ENCODE results near the gene IRAK2.
"Not testable (repeated sequence)": the region's sequence is repeated elsewhere in the genome, so short reads cannot be mapped to it uniquely, and the experiment has no call there.

Gene IRAK2

GRCh38 chr3:10175334-10175733, 10.6 kb downstream of the IRAK2 start:
- not testable (repeated sequence) for H3K36me3 Mint-ChIP-seq; H3K27me3 Mint-ChIP-seq; H3K4me1 Mint-ChIP-seq (ENCODE audit: low read depth); H3K27ac Mint-ChIP-seq; H3K9me3 Mint-ChIP-seq (ENCODE audit: low read depth); H3K4me3 Mint-ChIP-seq

- H3K27me3 Mint-ChIP-seq; H3K36me3 Mint-ChIP-seq; H3K27ac Mint-ChIP-seq; H3K4me1 Mint-ChIP-seq (ENCODE audit: low read depth); H3K9me3 Mint-ChIP-seq (ENCODE audit: low read depth); H3K4me3 Mint-ChIP-seq: not testable (repeated sequence)
These were observed 11.4 kb downstream of the IRAK2 start for GRCh38 chr3:10176150-10176549.

GRCh38 chr3:10177737-10178136, 13.0 kb downstream of the IRAK2 start:
- Mint-ChIP-seq H3K27ac (no peak overlapping the region), H3K4me1 (ENCODE audit: low read depth) (peaks cover 3% of the 10 kb centered on the region), H3K36me3 (peaks cover 8% of the 10 kb centered on the region), H3K4me3 (no peak overlapping the region), H3K9me3 (ENCODE audit: low read depth) (no peaks in the 10 kb centered on the region), H3K27me3 (no peaks in the 10 kb centered on the region)

DNA sequence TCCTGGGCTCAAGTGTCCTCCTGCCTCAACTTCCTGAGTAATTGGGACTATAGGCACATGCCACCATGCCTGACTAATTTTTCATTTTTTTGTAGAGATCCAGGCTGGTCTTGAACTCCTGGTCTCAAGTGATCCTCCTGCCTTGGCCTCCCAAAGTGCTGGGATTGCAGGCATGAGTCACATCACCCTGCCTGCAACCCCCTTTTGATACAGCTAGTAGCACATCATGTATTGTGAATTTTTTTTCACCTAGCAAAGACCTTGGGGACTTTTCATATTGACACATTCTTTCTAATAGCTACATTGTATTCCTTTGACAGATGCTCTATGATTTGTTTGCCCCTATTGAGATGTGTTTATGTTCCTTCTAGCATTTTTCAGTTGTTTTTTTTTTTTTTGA, 14.2 kb downstream of the IRAK2 start:
- H3K27me3 Mint-ChIP-seq, result no peaks in the 10 kb centered on the region
- H3K9me3 Mint-ChIP-seq (ENCODE audit: low read depth), result no peaks in the 10 kb centered on the region
- peak overlapping the region; percentile 41 for H3K27ac Mint-ChIP-seq
- H3K4me3 Mint-ChIP-seq, result no peak overlapping the region
- H3K4me1 Mint-ChIP-seq (ENCODE audit: low read depth), result peaks cover 4% of the 10 kb centered on the region
- H3K36me3 Mint-ChIP-seq, result peaks cover 8% of the 10 kb centered on the region

GRCh38 chr3:10180289-10180688, 15.6 kb downstream of the IRAK2 start:
- H3K27me3 Mint-ChIP-seq, result no peaks in the 10 kb centered on the region
- H3K4me3 Mint-ChIP-seq, result no peak overlapping the region
- H3K4me1 Mint-ChIP-seq (ENCODE audit: low read depth), result peaks cover 9% of the 10 kb centered on the region
- peaks cover 8% of the 10 kb centered on the region for H3K36me3 Mint-ChIP-seq
- no peaks in the 10 kb centered on the region for H3K9me3 Mint-ChIP-seq (ENCODE audit: low read depth)
- H3K27ac Mint-ChIP-seq, result no peak overlapping the region

DNA sequence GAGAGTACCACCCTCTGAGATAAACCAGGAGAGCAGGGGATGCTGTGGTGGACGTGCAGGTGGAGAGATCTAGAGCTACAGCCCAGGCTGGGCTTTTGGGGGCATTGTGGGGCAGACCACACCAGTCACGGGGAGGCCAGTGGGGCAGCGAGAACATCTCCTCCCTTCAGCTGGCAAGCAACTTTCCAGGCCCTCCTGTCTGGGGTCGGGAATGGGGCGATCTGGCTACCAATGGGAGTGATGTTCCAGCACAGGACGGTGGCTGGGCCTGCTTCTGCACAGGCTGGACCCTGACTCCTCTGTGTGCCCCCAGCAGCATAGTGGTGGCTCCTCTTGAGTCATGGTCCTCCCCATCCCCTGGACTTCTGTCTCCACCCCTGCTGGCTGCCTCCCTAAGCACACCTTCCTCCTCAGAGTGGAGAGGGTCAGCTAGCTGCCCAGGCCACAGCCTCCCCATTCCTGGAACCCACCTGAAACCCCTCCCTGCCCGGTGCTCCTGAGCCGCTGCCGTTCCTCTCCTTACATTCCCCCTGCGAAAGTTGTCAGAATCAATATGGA, 16.1 kb downstream of the IRAK2 start:
- Mint-ChIP-seq H3K4me1 (ENCODE audit: low read depth) (peaks cover 13% of the 10 kb centered on the region), H3K4me3 (no peak overlapping the region)

DNA sequence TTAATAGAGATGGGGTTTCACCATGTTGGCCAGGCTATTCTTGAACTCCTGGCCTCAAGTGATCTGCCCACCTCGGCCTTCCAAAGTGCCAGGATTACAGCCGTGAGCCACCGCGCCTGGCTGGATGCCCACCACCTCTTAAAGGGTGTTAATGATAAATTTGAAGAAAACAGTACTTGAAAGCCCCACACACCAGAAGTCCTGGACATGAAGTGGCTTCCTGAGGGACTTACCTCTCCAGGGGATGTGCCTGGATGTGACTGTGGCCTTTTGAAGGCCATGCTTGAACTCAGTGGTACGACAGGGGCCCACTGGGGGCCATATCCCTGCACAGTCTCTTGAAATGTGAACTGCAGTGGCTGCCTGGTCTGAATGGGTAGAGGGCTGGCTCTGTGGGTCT, 18.2 kb downstream of the IRAK2 start:
- Mint-ChIP-seq H3K36me3 (peaks cover 10% of the 10 kb centered on the region), H3K27ac (no peak overlapping the region), H3K4me3 (no peak overlapping the region), H3K27me3 (no peaks in the 10 kb centered on the region), H3K9me3 (ENCODE audit: low read depth) (no peaks in the 10 kb centered on the region), H3K4me1 (ENCODE audit: low read depth) (peaks cover 32% of the 10 kb centered on the region)

More for the DNA sequence above, 16.1 kb downstream of the IRAK2 start:
- no peaks in the 10 kb centered on the region for H3K9me3 Mint-ChIP-seq (ENCODE audit: low read depth)
- no peaks in the 10 kb centered on the region for H3K27me3 Mint-ChIP-seq
- no peak overlapping the region for H3K27ac Mint-ChIP-seq
- peaks cover 8% of the 10 kb centered on the region for H3K36me3 Mint-ChIP-seq

- Mint-ChIP-seq H3K27me3 (no peaks in the 10 kb centered on the region), H3K4me3 (no peak overlapping the region), H3K36me3 (peaks cover 10% of the 10 kb centered on the region), H3K27ac (no peak overlapping the region), H3K4me1 (ENCODE audit: low read depth) (peaks cover 37% of the 10 kb centered on the region), H3K9me3 (ENCODE audit: low read depth) (no peaks in the 10 kb centered on the region)
These were observed 19.5 kb downstream of the IRAK2 start for GRCh38 chr3:10184250-10184649.

DNA sequence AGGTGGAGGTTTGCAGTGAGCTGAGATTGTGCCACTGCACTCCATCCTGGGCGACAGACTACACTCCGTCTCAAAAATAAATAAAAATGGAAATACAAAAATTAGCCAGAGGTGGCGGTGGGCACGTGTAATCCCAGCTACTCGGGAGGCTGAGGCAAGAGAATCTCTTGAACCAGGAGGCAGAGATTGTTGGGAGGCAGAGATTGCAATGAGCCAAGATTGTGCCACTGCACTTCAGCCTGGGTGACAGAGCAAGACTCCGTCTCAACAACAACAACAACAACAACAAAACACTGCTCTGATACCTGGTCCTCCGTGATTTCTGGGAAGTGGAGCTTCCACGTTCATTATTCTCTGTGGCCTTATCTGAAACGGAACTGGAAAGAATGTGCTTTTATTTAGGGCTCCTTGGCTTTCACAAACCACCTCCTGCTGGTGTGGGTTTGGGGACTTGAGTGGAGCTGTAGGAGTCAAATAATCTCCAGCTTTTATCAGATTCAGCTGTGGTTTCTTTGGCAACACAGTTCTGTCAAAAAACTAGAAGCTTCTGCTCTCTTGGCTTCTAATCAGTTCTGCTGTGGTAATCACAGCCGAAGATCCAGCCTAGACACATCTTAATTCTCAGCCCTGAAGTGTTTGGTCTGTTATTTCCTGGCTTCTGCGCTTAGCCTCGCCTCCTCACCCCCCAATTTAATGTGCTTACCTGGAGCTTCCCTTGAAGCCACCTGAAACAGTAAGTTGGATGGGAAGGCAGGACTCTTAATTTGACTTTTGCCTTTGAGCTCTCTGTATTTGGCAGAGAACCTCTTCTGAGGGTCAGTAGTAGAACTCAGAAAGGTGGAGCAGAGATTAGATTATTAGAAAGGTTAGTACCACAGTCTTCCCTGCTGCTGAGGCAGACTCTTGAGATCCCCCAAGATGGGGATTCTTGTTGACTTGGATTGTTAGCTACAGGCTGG, 21.4 kb downstream of the IRAK2 start:
- no peaks in the 10 kb centered on the region for H3K9me3 Mint-ChIP-seq (ENCODE audit: low read depth)
- H3K4me1 Mint-ChIP-seq (ENCODE audit: low read depth), result peaks cover 52% of the 10 kb centered on the region
- H3K36me3 Mint-ChIP-seq, result peaks cover 5% of the 10 kb centered on the region
- no peaks in the 10 kb centered on the region for H3K27me3 Mint-ChIP-seq
- H3K4me3 Mint-ChIP-seq, result peak overlapping the region; percentile 61
- H3K27ac Mint-ChIP-seq, result peak overlapping the region; percentile 80

GRCh38 chr3:10187290-10187876, 22.7 kb downstream of the IRAK2 start:
- peaks cover 2% of the 10 kb centered on the region for H3K36me3 Mint-ChIP-seq
- H3K4me1 Mint-ChIP-seq (ENCODE audit: low read depth), result peaks cover 65% of the 10 kb centered on the region
- H3K27ac Mint-ChIP-seq, result peak overlapping the region; percentile 75
- H3K9me3 Mint-ChIP-seq (ENCODE audit: low read depth), result no peaks in the 10 kb centered on the region
- H3K27me3 Mint-ChIP-seq, result no peaks in the 10 kb centered on the region
- H3K4me3 Mint-ChIP-seq, result peak overlapping the region; percentile 31

DNA sequence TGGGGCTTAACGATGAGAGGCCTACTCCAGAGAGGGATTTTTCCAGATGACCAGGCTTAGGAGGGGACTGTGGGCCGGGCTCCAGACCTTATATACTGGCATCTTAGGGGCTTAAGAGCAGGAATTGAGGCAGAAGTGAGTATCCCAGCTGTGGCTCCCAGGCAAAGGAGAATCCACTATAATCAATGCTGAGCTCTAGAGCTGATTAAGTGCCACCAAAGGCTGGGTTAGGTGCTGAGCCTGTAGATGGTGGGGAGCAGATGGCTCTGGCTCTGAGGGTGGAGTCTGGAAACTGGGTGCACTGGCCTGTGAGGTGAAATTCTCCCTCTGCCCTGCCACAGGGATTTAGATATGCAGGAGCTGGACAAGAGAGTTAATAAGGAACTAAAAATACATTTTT, 23.2 kb downstream of the IRAK2 start:
- Mint-ChIP-seq H3K36me3 (peaks cover 2% of the 10 kb centered on the region), H3K4me1 (ENCODE audit: low read depth) (peaks cover 71% of the 10 kb centered on the region), H3K27me3 (no peaks in the 10 kb centered on the region), H3K27ac (no peak overlapping the region), H3K4me3 (no peak overlapping the region), H3K9me3 (ENCODE audit: low read depth) (no peaks in the 10 kb centered on the region)

GRCh38 chr3:10188804-10189556, 24.3 kb downstream of the IRAK2 start:
- Mint-ChIP-seq H3K36me3 (peaks cover 2% of the 10 kb centered on the region), H3K9me3 (ENCODE audit: low read depth) (no peaks in the 10 kb centered on the region), H3K4me3 (peak overlapping the region; percentile 46), H3K27ac (peak overlapping the region; percentile 68), H3K4me1 (ENCODE audit: low read depth) (peaks cover 79% of the 10 kb centered on the region), H3K27me3 (no peaks in the 10 kb centered on the region)

DNA sequence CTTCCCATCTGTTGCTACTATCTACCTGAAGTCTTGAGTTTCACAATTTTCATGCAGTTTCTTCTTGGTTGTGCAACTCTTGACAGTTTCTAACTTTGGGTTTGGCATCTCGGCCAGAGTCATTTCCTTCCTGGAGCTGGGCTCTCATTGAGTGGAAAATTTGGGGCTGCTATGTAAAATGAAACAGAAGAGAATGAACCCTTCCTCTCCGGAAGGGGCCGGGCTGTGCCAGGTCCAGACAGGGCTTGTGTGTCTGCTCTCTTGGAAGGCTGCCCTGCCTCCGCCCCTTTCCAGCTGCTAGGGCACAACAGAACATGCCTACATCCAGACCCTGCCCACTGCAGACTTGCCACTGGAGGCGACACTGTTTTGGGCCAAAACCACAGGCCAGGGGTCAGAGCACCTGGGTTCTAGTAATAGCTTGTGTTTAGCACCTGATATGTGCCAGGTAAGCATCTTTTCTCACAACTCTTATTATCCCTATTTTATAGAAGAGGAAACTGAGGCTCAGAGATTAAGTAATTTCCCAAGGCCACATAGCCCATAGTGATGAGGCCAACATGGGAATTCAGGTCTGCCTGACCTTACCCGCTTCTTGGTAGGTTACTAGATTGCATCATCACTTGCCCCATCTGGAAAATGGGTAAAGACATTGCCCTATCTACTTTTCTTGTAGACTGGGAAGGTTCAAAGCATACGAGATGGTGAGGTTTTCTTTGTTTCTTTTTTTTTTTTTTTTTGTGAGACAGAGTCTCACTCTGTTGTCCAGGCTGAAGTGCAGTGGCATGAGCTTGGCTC, 25.0 kb downstream of the IRAK2 start:
- Mint-ChIP-seq H3K4me3 (peak overlapping the region; percentile 46), H3K9me3 (ENCODE audit: low read depth) (no peaks in the 10 kb centered on the region), H3K4me1 (ENCODE audit: low read depth) (peaks cover 82% of the 10 kb centered on the region), H3K36me3 (peaks cover 2% of the 10 kb centered on the region), H3K27ac (peak overlapping the region; percentile 68), H3K27me3 (no peaks in the 10 kb centered on the region)

GRCh38 chr3:10192953-10193691, 28.4 kb downstream of the IRAK2 start:
- Mint-ChIP-seq H3K27ac (peak overlapping the region; percentile 98), H3K4me3 (peak overlapping the region; percentile 82), H3K27me3 (no peaks in the 10 kb centered on the region), H3K36me3 (no peaks in the 10 kb centered on the region), H3K9me3 (ENCODE audit: low read depth) (no peaks in the 10 kb centered on the region), H3K4me1 (ENCODE audit: low read depth) (peaks cover 86% of the 10 kb centered on the region)

All from activated naive CD8-positive, alpha-beta T cell (primary cell).